H1 (cell line): Measurements from ENCODE around the gene COL25A1.

Experiments used
- CREB1 ChIP-seq: IDR thresholded peaks from 2 replicates; pipeline ENCODE4 v1.6.1; 2012; ENCODE audit warnings: inconsistent platforms
- EP300 ChIP-seq, 2 experiments: IDR thresholded peaks; 1 replicate in 1 of 2; 2 replicates in 1 of 2; pipeline ENCODE4 v1.6.1; 2011 to 2012; ENCODE audit warnings: low read depth in 2 of 2, low read length in 2 of 2, mild to moderate bottlenecking in 2 of 2, borderline replicate concordance in 1 of 2, inconsistent platforms in 1 of 2, moderate library complexity in 1 of 2
- GTF2F1 ChIP-seq: IDR thresholded peaks from 2 replicates; pipeline ENCODE4 v1.6.1; 2012; ENCODE audit warnings: low read depth, low read length, improper control_type of control experiment, borderline replicate concordance
- JUN ChIP-seq: IDR thresholded peaks from 2 replicates; pipeline ENCODE4 v1.6.1; 2011; ENCODE audit warnings: low read depth, mild to moderate bottlenecking, improper control_type of control experiment, low read length
- POLR2A ChIP-seq, 2 experiments: IDR thresholded peaks; 1 replicate in 1 of 2; 2 replicates in 1 of 2; pipeline ENCODE4 v1.6.1; 2011; ENCODE audit warnings: low read depth in 2 of 2, low read length in 2 of 2, mild to moderate bottlenecking in 2 of 2; ENCODE audit errors: control extremely low read depth in 1 of 2
- TEAD4 ChIP-seq: IDR thresholded peaks from 2 replicates; pipeline ENCODE4 v1.6.1; 2012; ENCODE audit warnings: low read depth, low read length, inconsistent platforms, mixed read lengths
- TF ChIP-seq, protein P1 (sequence below), 3 experiments: IDR thresholded peaks; 1 replicate in 2 of 3; 2 replicates in 1 of 3; pipeline versions ENCODE4 v1.5.1 to v1.6.1; 2011; ENCODE audit warnings: low read length in 3 of 3, mild to moderate bottlenecking in 3 of 3, inconsistent platforms in 2 of 3, low read depth in 1 of 3, moderate library complexity in 1 of 3; ENCODE audit not compliant: insufficient read depth in 1 of 3; ENCODE audit errors: control extremely low read depth in 1 of 3
- TF ChIP-seq, protein P2 (sequence below): IDR thresholded peaks from 2 replicates; pipeline ENCODE4 v1.6.1; 2011; ENCODE audit warnings: low read length, improper control_type of control experiment

DNA sequence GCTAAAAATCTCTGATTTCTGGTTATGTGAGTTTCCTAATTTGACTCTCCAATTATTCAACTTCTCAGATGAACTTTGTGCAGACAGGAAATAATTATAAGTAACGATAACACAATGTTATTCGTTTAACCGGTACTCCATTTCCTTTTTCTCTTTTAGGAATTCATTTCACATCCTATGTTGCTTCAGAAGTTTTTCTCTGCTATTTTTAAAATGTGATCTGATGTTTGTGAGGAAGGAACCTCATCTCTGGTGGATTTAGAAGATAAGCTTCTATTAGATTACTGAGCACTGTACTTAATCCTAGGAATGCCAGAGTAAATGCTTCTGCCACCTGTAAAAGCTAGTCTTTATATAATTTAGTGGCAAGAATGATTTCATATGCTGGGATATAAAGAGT, 423.7 kb downstream of the COL25A1 start:
- TF ChIP-seq CREB1 (no peak), TEAD4 (no peak), GTF2F1 (no peak), EP300 (IDR thresholded peaks at IDR 0.05; ENCODE audit: borderline replicate concordance in 1 of 2, low read depth in 2 of 2, low read length in 2 of 2) (no peak), JUN (no peak), POLR2A (IDR thresholded peaks at IDR 0.05; ENCODE audit: control extremely low read depth in 1 of 2, low read depth in 2 of 2, low read length in 2 of 2) (no peak)
- TF ChIP-seq, protein P1, sequence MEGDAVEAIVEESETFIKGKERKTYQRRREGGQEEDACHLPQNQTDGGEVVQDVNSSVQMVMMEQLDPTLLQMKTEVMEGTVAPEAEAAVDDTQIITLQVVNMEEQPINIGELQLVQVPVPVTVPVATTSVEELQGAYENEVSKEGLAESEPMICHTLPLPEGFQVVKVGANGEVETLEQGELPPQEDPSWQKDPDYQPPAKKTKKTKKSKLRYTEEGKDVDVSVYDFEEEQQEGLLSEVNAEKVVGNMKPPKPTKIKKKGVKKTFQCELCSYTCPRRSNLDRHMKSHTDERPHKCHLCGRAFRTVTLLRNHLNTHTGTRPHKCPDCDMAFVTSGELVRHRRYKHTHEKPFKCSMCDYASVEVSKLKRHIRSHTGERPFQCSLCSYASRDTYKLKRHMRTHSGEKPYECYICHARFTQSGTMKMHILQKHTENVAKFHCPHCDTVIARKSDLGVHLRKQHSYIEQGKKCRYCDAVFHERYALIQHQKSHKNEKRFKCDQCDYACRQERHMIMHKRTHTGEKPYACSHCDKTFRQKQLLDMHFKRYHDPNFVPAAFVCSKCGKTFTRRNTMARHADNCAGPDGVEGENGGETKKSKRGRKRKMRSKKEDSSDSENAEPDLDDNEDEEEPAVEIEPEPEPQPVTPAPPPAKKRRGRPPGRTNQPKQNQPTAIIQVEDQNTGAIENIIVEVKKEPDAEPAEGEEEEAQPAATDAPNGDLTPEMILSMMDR (IDR thresholded peaks at IDR 0.05; ENCODE audit: control extremely low read depth in 1 of 3, insufficient read depth in 1 of 3, low read depth in 1 of 3, low read length in 3 of 3): no peak
- TF ChIP-seq, protein P2, sequence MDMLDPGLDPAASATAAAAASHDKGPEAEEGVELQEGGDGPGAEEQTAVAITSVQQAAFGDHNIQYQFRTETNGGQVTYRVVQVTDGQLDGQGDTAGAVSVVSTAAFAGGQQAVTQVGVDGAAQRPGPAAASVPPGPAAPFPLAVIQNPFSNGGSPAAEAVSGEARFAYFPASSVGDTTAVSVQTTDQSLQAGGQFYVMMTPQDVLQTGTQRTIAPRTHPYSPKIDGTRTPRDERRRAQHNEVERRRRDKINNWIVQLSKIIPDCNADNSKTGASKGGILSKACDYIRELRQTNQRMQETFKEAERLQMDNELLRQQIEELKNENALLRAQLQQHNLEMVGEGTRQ: no peak
